NCI-H2171 (cell line): ENCODE data around the gene ADCY1.

ENCODE experiments used
- DNase-seq: peaks from one replicate; lab custom pipeline; 2025; lab: John Stamatoyannopoulos, UW

ADCY1 gene

GRCh38 chr7:45625067-45625466, 50.9 kb downstream of the ADCY1 start:
- DNase-seq, result no peak

- no peak for DNase-seq
Observed at GRCh38 chr7:45625714-45626440, 51.7 kb downstream of the ADCY1 start.

- no peak for DNase-seq
Observed at GRCh38 chr7:45626441-45627430, 52.6 kb downstream of the ADCY1 start.

- no peak for DNase-seq
Observed at GRCh38 chr7:45627691-45628456, 53.7 kb downstream of the ADCY1 start.

GRCh38 chr7:45631569-45631968, 57.4 kb downstream of the ADCY1 start:
- no peak for DNase-seq

GRCh38 chr7:45636733-45637132, 62.6 kb downstream of the ADCY1 start:
- no peak for DNase-seq

- DNase-seq, result no peak
Observed at GRCh38 chr7:45638916-45639315, 64.7 kb downstream of the ADCY1 start.

GRCh38 chr7:45642044-45642443, 67.9 kb downstream of the ADCY1 start:
- no peak for DNase-seq

- no peak for DNase-seq
Observed at GRCh38 chr7:45643630-45644029, 69.5 kb downstream of the ADCY1 start.

- DNase-seq, result no peak
Observed at GRCh38 chr7:45644237-45644636, 70.1 kb downstream of the ADCY1 start.

- no peak for DNase-seq
Observed at GRCh38 chr7:45645141-45645969, 71.2 kb downstream of the ADCY1 start.

- DNase-seq, result no peak
Observed at GRCh38 chr7:45646207-45646821, 72.1 kb downstream of the ADCY1 start.

GRCh38 chr7:45646996-45647825, 73.0 kb downstream of the ADCY1 start:
- DNase-seq, result no peak

GRCh38 chr7:45647967-45648670, 74.0 kb downstream of the ADCY1 start:
- DNase-seq, result no peak

GRCh38 chr7:45648671-45648995, 74.5 kb downstream of the ADCY1 start:
- DNase-seq, result no peak

GRCh38 chr7:45649560-45650346, 75.6 kb downstream of the ADCY1 start:
- no peak for DNase-seq

GRCh38 chr7:45650404-45651394, 76.5 kb downstream of the ADCY1 start:
- no peak for DNase-seq
